HepG2 (cell line): Measurements from ENCODE around the gene ERFL. TPM values are rescaled to one million over a fixed set of nuclear protein-coding genes. Genes with fewer than 3 reads are reported as not detected.
A peak's percentile ranks its signal among the peaks of the same experiment; 100 is the strongest.

Source experiments
- GABPA ChIP-seq, 2 experiments: IDR thresholded peaks; 2 replicates each; pipeline ENCODE4 v1.6.1; 2011 to 2016; ENCODE audit warnings: low read depth in 2 of 2, low read length in 1 of 2, missing biosample characterization in 1 of 2, missing genetic modification characterization in 1 of 2
- IRX3 ChIP-seq: sonication (generic); formaldehyde crosslinking; IDR thresholded peaks from 2 replicates; pipeline ENCODE4 v1.8.1; 2023; ENCODE audit warnings: mild to moderate bottlenecking, low read depth, missing genetic modification reagents, borderline replicate concordance
- NONO ChIP-seq, 2 experiments: fragments of 450-650 bp in 1 of 2; sonication (generic) in 1 of 2; formaldehyde crosslinking in 1 of 2; IDR thresholded peaks in 1 of 2; conservative IDR thresholded peaks in 1 of 2; 2 replicates each; pipeline versions ENCODE4 v1.6.1 to v1.8.0; 2017 to 2022; ENCODE audit warnings: mild to moderate bottlenecking in 1 of 2, missing genetic modification reagents in 1 of 2, moderate library complexity in 1 of 2
- SRSF9 ChIP-seq: fragments of 200-400 bp; formaldehyde crosslinking; IDR thresholded peaks from 2 replicates; pipeline ENCODE4 v1.6.1; 2018; ENCODE audit warnings: borderline replicate concordance, mild to moderate bottlenecking, low read depth, low read length; ENCODE audit not compliant: insufficient read depth, poor library complexity, severe bottlenecking
- SSRP1 ChIP-seq: IDR thresholded peaks from 2 replicates; pipeline ENCODE4 v1.6.1; 2016; ENCODE audit warnings: control low read depth
- polyA plus RNA-seq, 8 experiments: library from polyadenylated mRNA; depleted of rRNA in 3 of 8; stranded (reverse) in 7 of 8; unstranded in 1 of 8; fragments of >200 nt; fragmentation: Illumina TruSeq in 4 of 8; extraction: Trizol in 4 of 8; gene quantifications; 2 replicates each; pipeline versions ENCODE4 v1.2.1 to v1.2.3, GENCODE V29; 2011 to 2016; ENCODE audit warnings: low read depth in 4 of 8, missing spikeins in 1 of 8, mixed read lengths in 1 of 8; ENCODE audit not compliant: insufficient read depth in 1 of 8
- total RNA-seq, 5 experiments: library from RNA; depleted of rRNA; stranded (reverse); fragments of >200 nt; fragmentation: Illumina TruSeq; extraction: Trizol; gene quantifications; 2 replicates each; pipeline ENCODE4 v1.2.3, GENCODE V29; 2016; ENCODE audit warnings: low read depth in 1 of 5
- TF ChIP-seq, protein P1 (sequence below): sonication (generic); formaldehyde crosslinking; IDR thresholded peaks from 2 replicates; pipeline ENCODE4 v1.9.0; 2021; ENCODE audit warnings: mild to moderate bottlenecking, missing genetic modification reagents
- TF ChIP-seq, protein P2 (sequence below), 2 experiments: sonication (generic) in 1 of 2; formaldehyde crosslinking in 1 of 2; IDR thresholded peaks; 2 replicates each; pipeline versions ENCODE4 v1.4.0 to v1.6.1; 2016 to 2020; ENCODE audit warnings: borderline replicate concordance in 1 of 2, low read depth in 1 of 2, mild to moderate bottlenecking in 1 of 2, missing genetic modification reagents in 1 of 2

The ERFL gene
- total and polyA plus RNA-seq, 2 of the 13 experiments (the other 11 are each of a cell fraction or from before 2014, with no cell fraction given): not detected

- TF ChIP-seq IRX3 (CRISPR knock-in tag) (no peak), SRSF9 (no peak), NONO (IDR thresholded peaks at IDR 0.05) (no peak), NONO (CRISPR knock-in tag; conservative IDR thresholded peaks at IDR 0.05) (no peak), SSRP1 (CRISPR knock-in tag) (no peak), GABPA (IDR thresholded peaks at IDR 0.05; ENCODE audit: low read depth, low read length) (no peak), GABPA (CRISPR knock-in tag; IDR thresholded peaks at IDR 0.05; ENCODE audit: low read depth) (no peak)
- TF ChIP-seq, protein P1, sequence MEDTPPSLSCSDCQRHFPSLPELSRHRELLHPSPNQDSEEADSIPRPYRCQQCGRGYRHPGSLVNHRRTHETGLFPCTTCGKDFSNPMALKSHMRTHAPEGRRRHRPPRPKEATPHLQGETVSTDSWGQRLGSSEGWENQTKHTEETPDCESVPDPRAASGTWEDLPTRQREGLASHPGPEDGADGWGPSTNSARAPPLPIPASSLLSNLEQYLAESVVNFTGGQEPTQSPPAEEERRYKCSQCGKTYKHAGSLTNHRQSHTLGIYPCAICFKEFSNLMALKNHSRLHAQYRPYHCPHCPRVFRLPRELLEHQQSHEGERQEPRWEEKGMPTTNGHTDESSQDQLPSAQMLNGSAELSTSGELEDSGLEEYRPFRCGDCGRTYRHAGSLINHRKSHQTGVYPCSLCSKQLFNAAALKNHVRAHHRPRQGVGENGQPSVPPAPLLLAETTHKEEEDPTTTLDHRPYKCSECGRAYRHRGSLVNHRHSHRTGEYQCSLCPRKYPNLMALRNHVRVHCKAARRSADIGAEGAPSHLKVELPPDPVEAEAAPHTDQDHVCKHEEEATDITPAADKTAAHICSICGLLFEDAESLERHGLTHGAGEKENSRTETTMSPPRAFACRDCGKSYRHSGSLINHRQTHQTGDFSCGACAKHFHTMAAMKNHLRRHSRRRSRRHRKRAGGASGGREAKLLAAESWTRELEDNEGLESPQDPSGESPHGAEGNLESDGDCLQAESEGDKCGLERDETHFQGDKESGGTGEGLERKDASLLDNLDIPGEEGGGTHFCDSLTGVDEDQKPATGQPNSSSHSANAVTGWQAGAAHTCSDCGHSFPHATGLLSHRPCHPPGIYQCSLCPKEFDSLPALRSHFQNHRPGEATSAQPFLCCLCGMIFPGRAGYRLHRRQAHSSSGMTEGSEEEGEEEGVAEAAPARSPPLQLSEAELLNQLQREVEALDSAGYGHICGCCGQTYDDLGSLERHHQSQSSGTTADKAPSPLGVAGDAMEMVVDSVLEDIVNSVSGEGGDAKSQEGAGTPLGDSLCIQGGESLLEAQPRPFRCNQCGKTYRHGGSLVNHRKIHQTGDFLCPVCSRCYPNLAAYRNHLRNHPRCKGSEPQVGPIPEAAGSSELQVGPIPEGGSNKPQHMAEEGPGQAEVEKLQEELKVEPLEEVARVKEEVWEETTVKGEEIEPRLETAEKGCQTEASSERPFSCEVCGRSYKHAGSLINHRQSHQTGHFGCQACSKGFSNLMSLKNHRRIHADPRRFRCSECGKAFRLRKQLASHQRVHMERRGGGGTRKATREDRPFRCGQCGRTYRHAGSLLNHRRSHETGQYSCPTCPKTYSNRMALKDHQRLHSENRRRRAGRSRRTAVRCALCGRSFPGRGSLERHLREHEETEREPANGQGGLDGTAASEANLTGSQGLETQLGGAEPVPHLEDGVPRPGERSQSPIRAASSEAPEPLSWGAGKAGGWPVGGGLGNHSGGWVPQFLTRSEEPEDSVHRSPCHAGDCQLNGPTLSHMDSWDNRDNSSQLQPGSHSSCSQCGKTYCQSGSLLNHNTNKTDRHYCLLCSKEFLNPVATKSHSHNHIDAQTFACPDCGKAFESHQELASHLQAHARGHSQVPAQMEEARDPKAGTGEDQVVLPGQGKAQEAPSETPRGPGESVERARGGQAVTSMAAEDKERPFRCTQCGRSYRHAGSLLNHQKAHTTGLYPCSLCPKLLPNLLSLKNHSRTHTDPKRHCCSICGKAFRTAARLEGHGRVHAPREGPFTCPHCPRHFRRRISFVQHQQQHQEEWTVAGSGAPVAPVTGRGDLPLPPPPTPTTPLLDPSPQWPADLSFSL (CRISPR knock-in tag): peak; percentile 94
- TF ChIP-seq, protein P2, sequence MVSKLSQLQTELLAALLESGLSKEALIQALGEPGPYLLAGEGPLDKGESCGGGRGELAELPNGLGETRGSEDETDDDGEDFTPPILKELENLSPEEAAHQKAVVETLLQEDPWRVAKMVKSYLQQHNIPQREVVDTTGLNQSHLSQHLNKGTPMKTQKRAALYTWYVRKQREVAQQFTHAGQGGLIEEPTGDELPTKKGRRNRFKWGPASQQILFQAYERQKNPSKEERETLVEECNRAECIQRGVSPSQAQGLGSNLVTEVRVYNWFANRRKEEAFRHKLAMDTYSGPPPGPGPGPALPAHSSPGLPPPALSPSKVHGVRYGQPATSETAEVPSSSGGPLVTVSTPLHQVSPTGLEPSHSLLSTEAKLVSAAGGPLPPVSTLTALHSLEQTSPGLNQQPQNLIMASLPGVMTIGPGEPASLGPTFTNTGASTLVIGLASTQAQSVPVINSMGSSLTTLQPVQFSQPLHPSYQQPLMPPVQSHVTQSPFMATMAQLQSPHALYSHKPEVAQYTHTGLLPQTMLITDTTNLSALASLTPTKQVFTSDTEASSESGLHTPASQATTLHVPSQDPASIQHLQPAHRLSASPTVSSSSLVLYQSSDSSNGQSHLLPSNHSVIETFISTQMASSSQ (IDR thresholded peaks at IDR 0.05; ENCODE audit: low read depth): no peak
- TF ChIP-seq, protein P2 (CRISPR knock-in tag; IDR thresholded peaks at IDR 0.05; ENCODE audit: borderline replicate concordance): no peak
- TF ChIP-seq, all 625 proteins: peak for 10
These were observed 696 bp upstream of the ERFL start (continued) for GRCh38 chr19:41928754-41929535.
